HG03095 (cell line): Measurements from ENCODE around the gene KLHL29.

ENCODE experiments used
- ATAC-seq: cut with Tn5 transposase; IDR thresholded peaks from one replicate; pipeline ENCODE4 v1.9.1; 2021; ENCODE audit warnings: moderate library complexity; ENCODE audit not compliant: unreplicated experiment

Gene KLHL29

GRCh38 chr2:23586741-23587306 is 201.8 kb downstream of the KLHL29 start:
- no peak for ATAC-seq

DNA sequence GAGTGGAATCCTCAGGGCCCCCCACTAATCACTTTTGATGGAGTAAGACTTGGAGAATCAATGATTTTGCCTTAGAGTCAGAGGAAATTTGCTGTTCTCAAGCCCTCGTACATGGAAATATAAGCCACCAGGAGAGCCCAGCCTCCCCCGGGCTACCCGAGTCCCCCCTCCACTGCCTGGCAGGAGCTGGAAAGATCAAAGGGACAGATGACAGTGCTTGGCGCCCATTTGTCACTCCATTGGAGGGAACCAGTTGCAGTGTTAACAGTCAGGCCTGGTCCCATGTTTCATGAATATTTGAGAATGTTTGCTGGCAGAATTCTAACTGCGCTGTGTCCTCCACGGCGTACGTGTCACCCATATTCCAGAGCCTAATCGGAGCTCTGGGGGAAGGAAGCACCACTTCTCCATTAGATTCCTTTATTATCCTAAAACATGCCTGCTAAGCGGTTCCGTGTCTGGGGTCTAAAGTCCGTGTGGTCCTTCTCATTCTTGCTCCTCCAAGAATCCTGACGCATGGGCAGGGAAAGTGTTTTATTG is 202.4 kb downstream of the KLHL29 start:
- ATAC-seq = no peak

- ATAC-seq = no peak
Observed at GRCh38 chr2:23588106-23588505, 203.1 kb downstream of the KLHL29 start.

DNA sequence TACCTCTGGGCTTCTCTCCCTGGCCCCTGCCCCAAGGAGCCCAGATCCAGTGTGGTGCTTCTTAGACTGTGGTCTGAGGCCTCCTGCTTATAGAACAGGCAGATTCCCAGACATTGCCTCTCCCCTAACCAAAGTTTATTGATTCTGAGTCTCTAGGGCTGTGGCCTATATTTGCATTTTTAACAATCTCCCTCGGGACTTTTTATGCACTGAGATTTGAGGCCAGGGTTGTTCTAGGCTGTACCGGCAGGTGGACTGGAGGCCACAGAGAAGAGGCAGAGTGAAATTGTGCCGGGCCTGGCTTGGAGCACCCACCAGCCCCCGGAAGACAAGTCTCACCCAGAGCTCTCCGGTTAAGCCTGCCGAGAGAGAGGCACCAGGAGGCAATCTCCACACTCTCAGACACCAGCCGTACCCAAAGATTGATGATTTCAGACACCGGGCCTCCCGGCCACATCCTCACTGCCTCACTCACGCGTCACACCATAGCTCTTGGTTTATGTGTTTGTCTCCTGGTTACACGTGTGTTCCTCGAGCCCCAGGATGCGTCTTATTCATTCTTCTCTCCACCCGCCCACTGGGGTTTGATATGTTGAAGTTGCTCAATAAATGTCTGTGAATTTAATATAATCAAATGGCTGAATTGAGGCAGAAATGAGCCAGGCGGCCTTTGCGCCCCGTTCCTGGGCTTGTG is 203.7 kb downstream of the KLHL29 start:
- ATAC-seq = no peak

- ATAC-seq = no peak
Observed at GRCh38 chr2:23589220-23589647, 204.3 kb downstream of the KLHL29 start.

DNA sequence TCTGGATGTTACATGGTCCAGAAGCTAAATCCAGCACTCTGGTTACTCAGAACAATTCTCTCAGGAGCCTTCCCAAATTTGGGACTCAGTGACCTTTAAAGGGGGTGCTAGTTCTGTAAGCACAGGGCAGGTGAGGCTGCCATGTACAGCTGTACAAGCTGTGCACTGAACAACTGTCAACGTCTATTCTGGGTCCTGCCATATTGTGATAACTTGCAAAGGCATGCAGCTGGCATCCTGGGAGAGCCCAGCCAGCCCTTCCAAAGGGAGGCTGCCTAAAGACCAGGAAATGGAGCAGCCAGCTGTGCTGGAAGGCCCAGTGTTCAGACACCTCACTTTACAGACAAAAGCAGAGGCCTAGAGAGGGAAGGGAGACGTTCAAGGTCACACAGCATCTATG is 204.8 kb downstream of the KLHL29 start:
- no peak for ATAC-seq

DNA sequence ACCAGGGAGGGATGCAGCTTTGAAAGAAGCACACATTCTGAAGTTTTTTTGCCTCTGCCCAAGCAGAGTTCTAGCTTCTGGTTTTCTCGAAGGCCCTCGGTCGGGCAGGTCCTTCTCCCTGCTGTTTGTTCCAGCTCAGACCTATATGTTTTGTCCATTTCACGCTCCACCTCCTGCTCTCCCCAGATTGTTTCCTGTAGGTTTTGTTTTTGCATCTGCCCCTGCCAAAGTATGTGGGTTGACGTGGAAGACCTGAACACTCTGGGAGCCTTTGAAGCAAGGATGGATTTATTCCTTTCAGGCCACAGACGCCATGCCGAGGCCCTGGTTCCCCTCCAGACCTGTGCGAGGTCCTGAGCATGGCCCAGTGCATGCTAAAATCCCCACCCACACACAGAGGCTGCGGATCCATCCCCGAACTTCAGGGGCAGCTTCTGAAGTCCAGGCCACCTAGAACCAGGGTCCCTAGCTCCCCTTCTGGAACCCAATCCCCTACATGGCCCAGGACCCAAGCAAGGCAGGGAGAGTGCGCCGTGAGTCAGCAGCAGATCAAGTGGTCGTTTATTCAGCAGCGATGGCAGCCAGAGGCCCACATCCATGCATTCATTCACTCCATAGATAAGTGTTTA is 205.4 kb downstream of the KLHL29 start:
- no peak for ATAC-seq

DNA sequence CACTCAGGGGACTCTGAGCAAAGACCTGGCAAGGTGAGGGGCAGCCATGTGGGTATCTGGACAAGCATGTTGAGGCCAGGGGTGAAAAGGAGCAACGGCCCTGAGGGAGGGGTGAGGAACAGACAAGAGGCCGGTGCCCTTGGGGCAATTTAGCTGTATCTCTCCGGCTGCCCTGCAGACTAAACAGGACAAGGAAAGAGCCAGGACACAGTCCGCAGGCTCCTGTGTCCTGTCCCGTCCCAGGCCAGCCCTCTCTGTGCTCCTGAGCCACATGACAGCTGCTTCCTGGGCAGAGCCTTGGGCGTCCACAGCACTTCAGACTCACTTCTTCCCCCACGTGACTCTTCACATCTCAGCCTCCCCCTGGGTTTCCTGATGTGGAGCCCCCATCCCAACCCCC is 206.1 kb downstream of the KLHL29 start:
- no peak for ATAC-seq

GRCh38 chr2:23592061-23592685 is 207.2 kb downstream of the KLHL29 start:
- no peak for ATAC-seq

DNA sequence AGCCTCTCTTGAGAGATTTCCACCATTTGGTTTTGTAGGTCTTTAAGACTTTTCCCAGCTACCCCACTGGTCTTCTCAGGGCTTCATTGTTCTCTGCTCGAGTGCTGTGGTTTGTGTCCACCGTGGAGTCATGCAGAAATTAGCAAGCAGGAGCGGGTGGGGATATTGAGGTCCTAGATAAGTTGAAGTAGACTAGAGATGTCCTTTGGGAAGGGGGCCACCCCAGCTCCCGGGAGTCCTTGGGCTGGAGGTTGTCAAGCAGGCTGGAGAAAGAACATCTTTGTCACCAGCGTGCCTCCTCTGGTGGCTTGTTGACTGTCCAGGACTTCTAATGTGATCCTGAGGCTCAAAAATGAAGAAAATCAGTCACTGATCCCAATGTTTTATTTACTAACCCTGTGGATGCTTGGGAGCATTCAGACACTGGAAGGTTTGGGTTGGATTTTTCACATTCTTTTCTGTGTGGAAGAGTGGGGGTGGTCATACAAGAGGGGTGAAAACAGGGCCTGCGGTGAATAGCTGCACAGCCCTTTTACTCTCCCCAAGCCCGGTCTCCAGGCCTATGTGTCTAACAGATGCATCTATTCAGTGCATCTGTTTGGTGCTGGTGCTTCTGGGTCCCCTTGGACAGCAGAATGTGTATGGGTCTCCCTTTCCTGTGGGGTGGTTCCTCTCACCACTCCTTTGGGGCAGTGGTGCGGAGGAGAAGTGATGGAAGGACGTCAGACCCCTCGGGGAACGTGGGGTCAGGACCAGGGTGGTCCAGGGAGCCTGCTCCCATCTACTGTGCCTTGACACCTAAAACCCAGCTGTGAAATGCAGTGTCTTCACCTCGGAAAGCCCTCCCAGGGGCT is 208.1 kb downstream of the KLHL29 start:
- ATAC-seq = no peak

- no peak for ATAC-seq
Observed at GRCh38 chr2:23593752-23594459, 208.9 kb downstream of the KLHL29 start.

GRCh38 chr2:23594460-23594825 is 209.5 kb downstream of the KLHL29 start:
- ATAC-seq = no peak

DNA sequence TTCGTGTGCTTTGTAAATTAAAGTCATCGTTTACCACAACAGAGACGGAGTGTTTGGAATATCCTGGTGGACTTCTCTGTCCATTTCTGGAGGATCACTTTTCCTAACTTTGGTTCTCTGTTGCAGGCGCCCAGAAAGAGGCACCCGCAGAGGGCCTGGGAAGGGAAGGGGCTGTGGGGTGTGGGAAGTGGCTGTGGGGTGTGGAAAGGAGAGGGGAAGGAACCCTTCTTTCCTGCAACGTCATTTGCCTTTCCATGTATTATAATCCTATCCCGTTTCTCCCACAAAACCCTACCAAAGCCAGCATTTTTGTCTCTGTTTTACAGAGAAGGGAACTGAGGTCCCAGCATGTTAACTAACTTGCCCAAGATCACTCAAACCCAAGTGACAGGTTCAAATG is 210.0 kb downstream of the KLHL29 start:
- no peak for ATAC-seq

DNA sequence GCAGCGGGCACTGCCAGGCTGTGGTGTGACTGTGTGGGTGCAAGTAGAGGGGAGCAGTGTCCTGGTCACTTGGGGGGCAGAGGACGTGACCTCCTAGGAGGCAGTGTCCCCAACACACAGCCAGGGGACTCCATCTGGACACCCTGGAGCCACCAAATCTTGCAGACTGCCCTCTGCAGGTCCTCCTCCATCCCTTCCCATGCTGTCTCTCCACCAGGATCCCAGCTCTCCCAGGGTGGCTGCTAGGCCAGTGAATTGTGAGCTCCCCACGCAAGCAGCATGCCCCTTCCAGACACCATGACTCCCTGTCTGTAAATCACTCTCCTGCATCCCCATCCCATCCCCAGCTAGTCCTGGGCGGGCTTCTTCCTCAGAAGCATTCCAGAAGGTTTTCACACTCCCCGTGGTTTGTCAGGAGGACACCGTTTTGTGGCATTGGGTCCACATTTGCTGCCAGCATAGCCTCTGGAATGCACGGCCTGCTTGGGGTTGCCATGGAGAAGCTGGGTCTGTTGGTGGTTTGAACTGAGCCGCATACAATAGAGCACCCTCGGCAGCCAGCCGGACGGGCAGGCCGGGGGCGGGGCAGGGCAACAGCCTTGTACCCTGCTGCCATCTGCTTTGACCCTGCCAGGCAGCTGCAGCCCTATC is 210.7 kb downstream of the KLHL29 start:
- ATAC-seq = no peak

- no peak for ATAC-seq
Observed at GRCh38 chr2:23596316-23596885, 211.4 kb downstream of the KLHL29 start.

GRCh38 chr2:23597687-23598086 is 212.7 kb downstream of the KLHL29 start:
- ATAC-seq = no peak

DNA sequence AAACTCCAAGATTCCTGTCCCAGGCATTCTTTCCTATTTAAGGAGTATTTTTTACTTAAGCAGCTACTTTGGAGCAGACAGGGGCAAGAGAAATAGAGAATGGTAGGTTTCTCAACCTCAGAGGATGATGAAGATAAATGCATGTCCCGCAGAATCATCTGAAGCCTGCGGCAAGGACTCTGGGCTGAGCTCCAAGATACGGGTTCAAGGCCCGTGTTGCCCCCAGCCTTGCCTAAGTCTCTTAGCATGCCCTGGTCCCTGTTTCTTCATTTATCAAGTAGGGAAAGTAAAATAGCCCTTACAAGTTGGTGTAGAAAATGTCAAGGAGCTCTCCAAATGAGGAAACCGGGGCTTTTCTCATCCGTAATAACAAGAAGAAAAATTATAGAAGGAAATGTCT is 214.0 kb downstream of the KLHL29 start:
- ATAC-seq = no peak

DNA sequence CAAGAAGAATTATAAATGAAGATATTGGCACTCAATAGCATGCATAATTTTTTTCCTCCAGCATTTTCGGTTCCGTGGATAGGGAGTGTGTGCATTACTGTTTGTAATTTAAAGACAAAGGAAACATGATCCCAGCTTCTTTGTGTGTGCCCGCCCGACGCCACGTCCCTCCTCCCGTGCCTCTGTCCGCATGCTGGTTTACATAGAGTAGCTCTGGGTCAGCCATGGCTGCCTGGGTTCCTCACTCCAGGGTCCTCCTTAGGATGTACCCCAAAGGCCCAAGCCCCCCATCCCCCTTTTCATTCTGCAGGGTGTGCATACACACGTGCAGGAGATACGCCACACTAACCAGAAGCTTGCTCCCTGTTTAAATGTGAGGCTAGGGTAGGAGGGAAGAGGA is 214.7 kb downstream of the KLHL29 start:
- no peak for ATAC-seq

DNA sequence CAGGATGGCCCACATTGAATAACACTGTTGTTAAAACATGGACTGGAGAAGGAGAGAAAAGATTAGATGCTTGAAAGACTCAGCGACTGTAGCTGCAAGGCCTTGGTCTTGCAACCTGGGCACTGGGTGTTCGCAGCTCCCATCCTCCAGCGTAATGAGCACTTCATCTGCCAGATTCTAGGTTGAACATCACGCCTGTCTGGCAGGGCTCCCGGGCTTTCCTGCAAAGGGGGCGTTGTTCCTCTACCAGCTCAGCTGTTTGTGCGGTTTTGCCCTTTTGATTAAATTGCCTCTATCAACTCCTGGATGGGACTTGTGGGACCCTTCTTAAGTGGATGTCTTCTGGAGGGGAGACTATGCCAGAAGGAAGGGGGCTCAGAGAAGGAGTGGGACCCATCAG is 215.4 kb downstream of the KLHL29 start:
- ATAC-seq = no peak
